HCT116 (cell line): ENCODE data around the gene SEMA3B.

Experiments used
- CEBPB ChIP-seq: IDR thresholded peaks from 2 replicates; pipeline ENCODE4 v1.6.1; 2012; ENCODE audit warnings: low read depth
- EZH2 ChIP-seq: fragments of 200-600 bp; sonication (generic); IDR thresholded peaks from 2 replicates; pipeline ENCODE4 v1.6.1; 2017; ENCODE audit warnings: antibody characterized with exemption, mixed run types
- EZH2phosphoT487 ChIP-seq: fragments of 200-600 bp; IDR thresholded peaks from 2 replicates; pipeline ENCODE4 v1.6.1; 2018; ENCODE audit warnings: antibody characterized with exemption, borderline replicate concordance
- JUND ChIP-seq: IDR thresholded peaks from 2 replicates; pipeline ENCODE4 v1.6.1; 2012
- POLR2A ChIP-seq: IDR thresholded peaks from 2 replicates; pipeline ENCODE4 v1.7.0; 2011; ENCODE audit warnings: borderline replicate concordance; ENCODE audit not compliant: insufficient read depth, insufficient read length; ENCODE audit errors: extremely low read depth
- POLR2AphosphoS5 ChIP-seq: IDR thresholded peaks from 2 replicates; pipeline ENCODE4 v1.6.1; 2011; ENCODE audit warnings: mild to moderate bottlenecking, low read depth, low read length, moderate library complexity
- RAD21 ChIP-seq: IDR thresholded peaks from 2 replicates; pipeline ENCODE4 v1.6.1; 2012; ENCODE audit warnings: low read depth, mild to moderate bottlenecking
- ZFX ChIP-seq: fragments of 450-650 bp; IDR thresholded peaks from 2 replicates; pipeline ENCODE4 v1.6.1; 2017
- TF ChIP-seq, protein P1 (sequence below), 3 experiments: fragments of 200-600 bp in 1 of 3; sonication (generic) in 1 of 3; IDR thresholded peaks in 2 of 3; conservative IDR thresholded peaks in 1 of 3; 2 replicates each; pipeline ENCODE4 v1.5.1; 2012 to 2017; ENCODE audit warnings: low read depth in 2 of 3, low read length in 2 of 3, antibody characterized with exemption in 1 of 3, borderline replicate concordance in 1 of 3, control low read depth in 1 of 3, mild to moderate bottlenecking in 1 of 3, mixed read lengths in 1 of 3, mixed run types in 1 of 3, moderate library complexity in 1 of 3; ENCODE audit not compliant: insufficient read depth in 1 of 3
- TF ChIP-seq, protein P2 (sequence below): IDR thresholded peaks from 2 replicates; pipeline ENCODE4 v1.6.1; 2012
- TF ChIP-seq, protein P3 (sequence below): IDR thresholded peaks from 2 replicates; pipeline ENCODE4 v1.6.1; 2012; ENCODE audit warnings: low read depth
- TF ChIP-seq, protein P4 (sequence below): IDR thresholded peaks from 2 replicates; pipeline ENCODE4 v1.6.1; 2012
- TF ChIP-seq, protein P5 (sequence below): IDR thresholded peaks from 2 replicates; pipeline ENCODE4 v1.6.1; 2011; ENCODE audit warnings: mild to moderate bottlenecking, low read length, moderate library complexity; ENCODE audit not compliant: insufficient replicate concordance; ENCODE audit errors: extremely low read depth

DNA sequence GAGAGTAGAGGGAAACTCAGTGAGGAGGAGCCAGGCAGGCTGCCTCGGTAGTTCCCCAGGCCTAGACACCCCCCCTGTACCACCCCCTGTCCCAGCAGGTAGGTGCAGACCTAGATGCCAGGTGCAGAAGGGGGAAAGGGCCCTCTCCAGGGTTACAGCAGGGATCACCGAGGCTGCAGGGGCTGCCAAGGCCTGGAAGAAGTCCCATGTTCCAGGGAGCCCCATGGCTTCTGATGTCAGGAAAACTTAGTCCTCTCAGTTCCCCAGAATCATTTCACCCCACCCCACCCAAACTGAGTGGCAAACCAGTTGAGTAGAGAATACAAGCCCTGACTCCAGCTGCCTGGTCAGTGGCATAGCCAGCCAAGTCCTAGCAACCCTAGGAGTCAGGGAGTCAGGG lies 7.4 kb upstream of the SEMA3B start:
- no peak for TF ChIP-seq EZH2
- TF ChIP-seq, protein P1, sequence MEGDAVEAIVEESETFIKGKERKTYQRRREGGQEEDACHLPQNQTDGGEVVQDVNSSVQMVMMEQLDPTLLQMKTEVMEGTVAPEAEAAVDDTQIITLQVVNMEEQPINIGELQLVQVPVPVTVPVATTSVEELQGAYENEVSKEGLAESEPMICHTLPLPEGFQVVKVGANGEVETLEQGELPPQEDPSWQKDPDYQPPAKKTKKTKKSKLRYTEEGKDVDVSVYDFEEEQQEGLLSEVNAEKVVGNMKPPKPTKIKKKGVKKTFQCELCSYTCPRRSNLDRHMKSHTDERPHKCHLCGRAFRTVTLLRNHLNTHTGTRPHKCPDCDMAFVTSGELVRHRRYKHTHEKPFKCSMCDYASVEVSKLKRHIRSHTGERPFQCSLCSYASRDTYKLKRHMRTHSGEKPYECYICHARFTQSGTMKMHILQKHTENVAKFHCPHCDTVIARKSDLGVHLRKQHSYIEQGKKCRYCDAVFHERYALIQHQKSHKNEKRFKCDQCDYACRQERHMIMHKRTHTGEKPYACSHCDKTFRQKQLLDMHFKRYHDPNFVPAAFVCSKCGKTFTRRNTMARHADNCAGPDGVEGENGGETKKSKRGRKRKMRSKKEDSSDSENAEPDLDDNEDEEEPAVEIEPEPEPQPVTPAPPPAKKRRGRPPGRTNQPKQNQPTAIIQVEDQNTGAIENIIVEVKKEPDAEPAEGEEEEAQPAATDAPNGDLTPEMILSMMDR (IDR thresholded peaks at IDR 0.05 in 2 of 3, conservative IDR thresholded peaks at IDR 0.05 in 1 of 3; ENCODE audit: borderline replicate concordance in 1 of 3, insufficient read depth in 1 of 3, low read depth in 2 of 3, low read length in 2 of 3), result no peak
- TF ChIP-seq JUND, result no peak
- TF ChIP-seq POLR2A, result no peak
- TF ChIP-seq CEBPB, result no peak
- TF ChIP-seq, protein P2, sequence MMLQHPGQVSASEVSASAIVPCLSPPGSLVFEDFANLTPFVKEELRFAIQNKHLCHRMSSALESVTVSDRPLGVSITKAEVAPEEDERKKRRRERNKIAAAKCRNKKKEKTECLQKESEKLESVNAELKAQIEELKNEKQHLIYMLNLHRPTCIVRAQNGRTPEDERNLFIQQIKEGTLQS, result no peak
- no peak for TF ChIP-seq RAD21
- TF ChIP-seq, protein P3, sequence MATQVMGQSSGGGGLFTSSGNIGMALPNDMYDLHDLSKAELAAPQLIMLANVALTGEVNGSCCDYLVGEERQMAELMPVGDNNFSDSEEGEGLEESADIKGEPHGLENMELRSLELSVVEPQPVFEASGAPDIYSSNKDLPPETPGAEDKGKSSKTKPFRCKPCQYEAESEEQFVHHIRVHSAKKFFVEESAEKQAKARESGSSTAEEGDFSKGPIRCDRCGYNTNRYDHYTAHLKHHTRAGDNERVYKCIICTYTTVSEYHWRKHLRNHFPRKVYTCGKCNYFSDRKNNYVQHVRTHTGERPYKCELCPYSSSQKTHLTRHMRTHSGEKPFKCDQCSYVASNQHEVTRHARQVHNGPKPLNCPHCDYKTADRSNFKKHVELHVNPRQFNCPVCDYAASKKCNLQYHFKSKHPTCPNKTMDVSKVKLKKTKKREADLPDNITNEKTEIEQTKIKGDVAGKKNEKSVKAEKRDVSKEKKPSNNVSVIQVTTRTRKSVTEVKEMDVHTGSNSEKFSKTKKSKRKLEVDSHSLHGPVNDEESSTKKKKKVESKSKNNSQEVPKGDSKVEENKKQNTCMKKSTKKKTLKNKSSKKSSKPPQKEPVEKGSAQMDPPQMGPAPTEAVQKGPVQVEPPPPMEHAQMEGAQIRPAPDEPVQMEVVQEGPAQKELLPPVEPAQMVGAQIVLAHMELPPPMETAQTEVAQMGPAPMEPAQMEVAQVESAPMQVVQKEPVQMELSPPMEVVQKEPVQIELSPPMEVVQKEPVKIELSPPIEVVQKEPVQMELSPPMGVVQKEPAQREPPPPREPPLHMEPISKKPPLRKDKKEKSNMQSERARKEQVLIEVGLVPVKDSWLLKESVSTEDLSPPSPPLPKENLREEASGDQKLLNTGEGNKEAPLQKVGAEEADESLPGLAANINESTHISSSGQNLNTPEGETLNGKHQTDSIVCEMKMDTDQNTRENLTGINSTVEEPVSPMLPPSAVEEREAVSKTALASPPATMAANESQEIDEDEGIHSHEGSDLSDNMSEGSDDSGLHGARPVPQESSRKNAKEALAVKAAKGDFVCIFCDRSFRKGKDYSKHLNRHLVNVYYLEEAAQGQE, result no peak
- no peak for TF ChIP-seq POLR2AphosphoS5
- TF ChIP-seq, protein P4, sequence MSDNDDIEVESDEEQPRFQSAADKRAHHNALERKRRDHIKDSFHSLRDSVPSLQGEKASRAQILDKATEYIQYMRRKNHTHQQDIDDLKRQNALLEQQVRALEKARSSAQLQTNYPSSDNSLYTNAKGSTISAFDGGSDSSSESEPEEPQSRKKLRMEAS, result no peak
- no peak for TF ChIP-seq ZFX
- no peak for TF ChIP-seq EZH2phosphoT487
- TF ChIP-seq, protein P5, sequence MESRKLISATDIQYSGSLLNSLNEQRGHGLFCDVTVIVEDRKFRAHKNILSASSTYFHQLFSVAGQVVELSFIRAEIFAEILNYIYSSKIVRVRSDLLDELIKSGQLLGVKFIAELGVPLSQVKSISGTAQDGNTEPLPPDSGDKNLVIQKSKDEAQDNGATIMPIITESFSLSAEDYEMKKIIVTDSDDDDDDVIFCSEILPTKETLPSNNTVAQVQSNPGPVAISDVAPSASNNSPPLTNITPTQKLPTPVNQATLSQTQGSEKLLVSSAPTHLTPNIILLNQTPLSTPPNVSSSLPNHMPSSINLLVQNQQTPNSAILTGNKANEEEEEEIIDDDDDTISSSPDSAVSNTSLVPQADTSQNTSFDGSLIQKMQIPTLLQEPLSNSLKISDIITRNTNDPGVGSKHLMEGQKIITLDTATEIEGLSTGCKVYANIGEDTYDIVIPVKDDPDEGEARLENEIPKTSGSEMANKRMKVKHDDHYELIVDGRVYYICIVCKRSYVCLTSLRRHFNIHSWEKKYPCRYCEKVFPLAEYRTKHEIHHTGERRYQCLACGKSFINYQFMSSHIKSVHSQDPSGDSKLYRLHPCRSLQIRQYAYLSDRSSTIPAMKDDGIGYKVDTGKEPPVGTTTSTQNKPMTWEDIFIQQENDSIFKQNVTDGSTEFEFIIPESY, result no peak
